Measurements from ENCODE around the gene FAAH.

The FAAH gene

GRCh38 chr1:46423574-46424240 lies 29.6 kb downstream of the FAAH start:
- no peak for DNase-seq

- DNase-seq = no peak
These were observed 30.6 kb downstream of the FAAH start for GRCh38 chr1:46424730-46425129.

DNA sequence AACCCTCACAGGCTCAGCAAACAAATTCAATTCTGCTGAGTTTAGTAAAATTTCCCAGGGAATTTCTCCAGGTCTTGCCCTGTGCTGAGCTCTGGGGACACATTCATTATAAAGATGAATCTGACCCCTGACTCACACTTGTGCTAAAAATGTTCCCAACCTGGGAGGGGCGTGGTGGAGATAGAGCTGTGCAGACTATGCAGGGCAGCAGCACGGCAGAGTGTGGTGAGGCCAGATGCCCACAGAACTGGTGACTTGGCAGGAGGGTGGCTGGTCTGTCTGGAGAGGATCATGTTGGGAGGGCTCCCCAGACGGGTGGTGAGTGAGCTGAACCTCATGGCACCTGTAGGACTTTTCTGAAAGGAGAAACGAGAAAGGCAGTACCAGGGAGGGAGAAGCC lies 31.6 kb downstream of the FAAH start:
- no peak for DNase-seq

GRCh38 chr1:46427541-46427940 lies 33.4 kb downstream of the FAAH start:
- DNase-seq = no peak

- DNase-seq = no peak
These were observed 35.3 kb downstream of the FAAH start for GRCh38 chr1:46429436-46429835.

DNA sequence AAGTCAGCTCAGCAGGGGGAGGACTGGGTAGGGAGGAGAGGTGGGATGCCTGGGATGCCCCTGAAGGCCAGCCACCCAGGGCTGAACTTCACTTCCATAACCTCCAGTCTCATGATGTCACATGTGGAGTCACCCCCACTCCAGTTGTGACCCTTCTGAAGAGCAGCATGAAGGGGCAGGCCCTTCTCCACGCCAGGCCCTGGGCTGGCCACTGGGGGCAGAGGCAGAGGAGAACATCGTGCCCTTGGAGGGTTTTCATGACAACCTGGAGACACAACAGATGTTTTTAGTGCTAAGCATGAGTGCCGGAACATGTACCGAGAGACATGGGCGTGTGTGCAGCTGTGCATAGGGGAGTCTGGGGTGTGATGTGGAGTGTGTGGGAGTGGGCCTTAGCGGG lies 37.6 kb downstream of the FAAH start:
- no peak for DNase-seq

- no peak for DNase-seq
These were observed 38.7 kb downstream of the FAAH start for GRCh38 chr1:46432781-46433327.

GRCh38 chr1:46434358-46434757 lies 40.2 kb downstream of the FAAH start:
- no peak for DNase-seq

DNA sequence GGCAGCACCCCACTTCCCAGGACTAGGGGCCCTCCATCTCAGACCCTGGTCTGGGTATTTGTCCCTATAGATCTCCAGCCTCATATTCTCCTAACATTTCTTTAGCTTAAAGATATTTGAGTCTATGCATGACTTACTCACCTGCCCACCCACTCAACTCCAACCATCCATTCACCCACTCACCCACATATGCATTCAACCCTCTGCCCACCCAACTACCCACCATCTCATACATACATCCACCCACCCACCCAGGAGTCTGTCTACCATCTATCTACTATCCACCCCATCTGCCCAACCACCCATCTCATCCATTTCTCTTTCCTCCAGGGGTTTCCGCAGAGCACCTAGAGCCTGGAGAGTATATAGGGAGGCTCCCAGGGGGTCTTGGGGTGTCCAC lies 42.7 kb downstream of the FAAH start:
- DNase-seq = no peak

DNA sequence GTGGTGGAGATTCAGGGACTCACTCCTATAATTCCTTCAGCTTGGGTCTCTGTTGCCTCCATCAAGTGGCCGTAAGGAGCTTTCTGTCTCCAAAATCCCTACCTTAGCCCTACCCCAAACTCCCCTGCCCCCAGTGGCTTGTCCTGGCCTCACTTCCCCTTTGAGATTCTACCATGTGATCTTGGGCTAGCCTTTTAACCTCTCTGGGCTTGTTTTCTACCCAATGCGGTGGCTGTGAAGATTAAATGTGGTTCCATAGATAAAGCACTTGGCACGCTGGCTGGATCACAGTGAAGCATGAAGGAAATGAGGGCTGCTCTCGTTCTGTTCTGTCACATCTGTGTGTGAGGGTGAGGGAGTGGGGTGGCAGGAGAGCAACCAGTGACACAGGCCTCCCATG lies 43.6 kb downstream of the FAAH start:
- DNase-seq = no peak

DNA sequence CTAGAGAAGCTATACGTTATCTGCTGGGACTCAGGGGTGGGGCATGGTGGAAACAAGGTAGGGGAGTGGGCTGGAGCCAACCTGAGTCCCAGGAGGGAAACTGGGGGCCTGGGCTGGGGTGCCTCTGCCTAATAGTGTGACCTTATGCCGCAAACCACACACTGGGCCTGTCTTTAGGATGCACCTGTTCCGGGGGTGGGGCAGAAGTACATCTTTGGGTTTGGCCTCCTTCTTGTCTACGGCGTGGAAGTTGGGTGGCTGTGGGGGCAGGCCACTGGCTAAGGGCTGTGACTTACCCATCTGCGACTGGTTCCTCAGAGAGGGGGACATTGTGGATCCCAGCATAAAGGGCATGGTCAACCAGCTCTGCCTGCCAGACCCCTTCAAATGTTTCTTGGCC lies 44.2 kb downstream of the FAAH start:
- DNase-seq = no peak

DNA sequence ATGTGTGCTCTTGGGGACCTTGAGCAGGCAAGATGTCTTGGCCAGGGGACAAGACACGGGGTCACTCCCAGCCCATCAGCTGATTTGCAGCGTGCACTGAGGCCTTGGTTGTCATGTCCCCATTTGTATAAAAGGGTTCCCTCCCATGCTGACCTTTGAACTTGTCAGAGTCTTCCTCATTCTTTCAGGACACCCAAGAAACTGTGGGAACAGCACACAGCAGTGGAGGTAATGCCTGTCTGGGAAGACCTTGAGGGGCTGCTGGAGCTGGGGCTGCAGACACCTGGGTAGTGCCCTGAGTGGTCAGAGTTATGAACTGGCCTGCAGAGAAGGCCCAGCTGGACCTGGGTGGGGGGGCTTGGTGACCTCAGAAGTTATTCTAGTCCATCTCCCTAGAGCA lies 46.4 kb downstream of the FAAH start:
- no peak for DNase-seq

DNA sequence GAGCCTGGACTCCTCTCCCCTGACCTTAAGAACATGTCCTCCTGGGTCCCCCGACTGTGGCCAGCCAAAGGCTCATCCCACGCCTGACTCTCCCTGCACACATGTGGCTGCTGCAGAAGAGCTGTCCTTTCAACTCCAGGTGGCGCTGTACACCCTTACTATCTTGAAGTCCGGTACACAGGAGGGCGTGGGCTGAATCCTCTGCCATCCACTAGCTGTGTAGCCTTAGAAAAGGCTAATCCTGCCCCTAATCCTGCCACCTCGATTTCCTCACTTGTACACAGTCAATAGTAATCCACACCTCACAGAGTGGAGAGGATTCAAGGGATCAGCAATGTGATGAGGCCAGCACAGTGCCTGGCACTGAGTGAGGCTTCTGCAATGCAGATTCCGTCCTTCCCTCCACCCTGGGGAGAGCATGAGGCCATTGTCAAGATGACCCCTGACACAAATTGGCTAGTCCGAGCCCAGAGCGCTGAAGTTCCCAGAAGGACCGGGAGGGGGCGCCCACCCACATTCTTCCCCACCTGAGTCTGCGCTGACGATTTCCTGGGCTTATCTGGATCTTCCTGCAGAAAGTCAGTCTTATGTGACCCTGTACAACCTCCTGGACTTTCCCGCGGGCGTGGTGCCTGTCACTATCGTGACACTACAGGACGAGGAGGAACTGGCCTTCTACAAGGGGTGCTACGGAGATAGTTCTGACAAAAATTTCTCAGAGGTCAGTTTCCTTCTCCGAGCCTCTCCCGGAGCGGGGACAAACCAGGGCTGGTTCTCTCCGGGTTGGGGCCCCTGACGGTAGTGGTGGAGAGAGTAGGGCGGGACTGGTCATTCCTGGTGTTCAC lies 48.4 kb downstream of the FAAH start:
- peak; percentile 60 for DNase-seq

GRCh38 chr1:46444466-46444865 lies 50.3 kb downstream of the FAAH start:
- no peak for DNase-seq

DNA sequence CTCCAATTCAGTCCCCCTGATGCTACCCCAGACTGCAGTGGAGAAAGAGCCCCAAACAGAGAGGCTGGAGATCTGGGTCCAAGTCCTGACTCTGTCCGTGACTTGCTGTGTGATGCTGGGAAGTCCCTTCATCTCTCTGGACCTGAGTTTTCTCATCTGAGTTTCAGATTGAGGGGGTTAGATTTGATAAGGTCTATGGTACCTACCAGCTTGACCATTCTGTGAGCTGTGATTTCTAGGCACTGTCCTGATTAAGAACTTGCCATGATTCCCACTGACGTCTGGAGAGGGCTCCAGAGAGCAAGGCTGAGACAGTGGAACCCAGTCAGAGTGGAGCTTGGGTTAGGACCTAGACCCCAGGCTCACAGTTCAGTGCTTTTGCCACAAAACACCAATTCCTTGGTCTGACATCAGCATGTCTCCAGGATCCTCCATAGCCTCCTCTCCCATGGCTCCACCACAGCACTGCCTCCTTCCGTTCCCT lies 51.7 kb downstream of the FAAH start:
- DNase-seq = no peak

GRCh38 chr1:46446646-46447498 lies 52.8 kb downstream of the FAAH start:
- DNase-seq = no peak

DNA sequence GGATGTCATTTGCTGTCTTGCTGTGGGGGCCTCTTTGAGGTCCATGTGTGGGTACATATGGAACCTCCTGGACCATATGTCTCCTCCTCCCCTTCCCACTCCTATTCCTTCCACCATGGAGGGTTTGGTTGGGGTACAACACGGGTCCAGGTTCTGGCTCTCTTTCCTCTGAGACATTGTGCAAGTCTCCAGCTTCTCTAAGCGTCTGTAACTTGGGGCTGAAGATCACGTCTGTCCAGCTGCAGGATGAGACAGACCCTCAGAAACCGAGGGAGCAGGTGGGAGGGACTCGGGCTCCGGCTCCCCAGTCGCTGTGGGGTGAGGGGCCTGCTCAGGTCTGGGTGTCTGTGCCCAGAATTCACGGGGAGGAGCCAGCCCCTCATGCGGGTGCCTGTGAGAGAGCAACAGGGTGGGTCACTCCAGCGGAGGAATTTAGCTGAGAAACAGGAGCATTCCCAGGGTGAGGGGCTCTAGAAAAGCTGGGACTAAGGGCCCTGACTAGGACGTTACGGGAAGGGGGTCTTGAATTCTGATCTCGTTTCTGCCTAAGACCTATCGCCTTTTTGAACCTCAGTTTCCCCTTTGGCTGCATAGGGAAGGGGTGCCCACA lies 53.5 kb downstream of the FAAH start:
- DNase-seq = no peak

DNA sequence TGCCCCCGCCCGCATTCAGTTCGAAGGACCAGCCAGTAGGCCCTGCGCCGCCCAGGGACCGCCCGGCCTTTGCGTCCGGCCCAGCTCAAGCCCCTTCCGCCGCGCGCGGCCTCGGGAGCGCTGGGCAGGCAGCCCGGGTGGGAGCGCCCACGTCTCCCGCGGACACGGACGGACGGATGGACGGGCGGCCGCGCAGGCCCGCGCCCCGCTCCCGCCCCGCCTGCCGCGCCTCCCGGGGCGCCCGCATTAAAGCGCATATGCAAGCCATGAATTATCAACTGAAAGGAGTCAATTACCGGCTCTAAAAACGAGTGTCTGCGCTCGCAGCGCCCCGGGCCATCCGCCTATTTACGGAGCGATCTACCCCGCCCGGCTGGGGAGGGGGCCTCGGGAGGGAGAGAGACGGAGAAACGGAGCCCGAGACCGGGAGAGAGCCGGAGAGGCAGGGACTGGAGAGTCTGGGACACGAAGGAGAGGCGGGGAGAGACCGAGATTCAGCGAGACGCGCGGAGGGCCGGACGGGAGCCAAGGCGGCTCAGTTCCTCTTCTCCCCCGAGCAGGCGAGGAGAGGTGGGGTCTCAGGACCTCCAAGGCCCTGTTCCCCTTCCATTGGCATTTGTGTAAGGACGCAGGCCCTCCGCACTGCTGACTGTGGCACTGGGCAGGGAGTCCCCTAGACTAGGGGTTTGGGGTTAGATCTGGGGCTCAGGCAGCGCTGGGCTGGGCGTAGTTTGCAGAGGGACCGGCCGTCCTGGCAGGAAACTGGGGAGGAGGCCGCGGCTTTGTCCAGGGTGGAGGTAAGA lies 54.2 kb downstream of the FAAH start:
- DNase-seq = no peak

DNA sequence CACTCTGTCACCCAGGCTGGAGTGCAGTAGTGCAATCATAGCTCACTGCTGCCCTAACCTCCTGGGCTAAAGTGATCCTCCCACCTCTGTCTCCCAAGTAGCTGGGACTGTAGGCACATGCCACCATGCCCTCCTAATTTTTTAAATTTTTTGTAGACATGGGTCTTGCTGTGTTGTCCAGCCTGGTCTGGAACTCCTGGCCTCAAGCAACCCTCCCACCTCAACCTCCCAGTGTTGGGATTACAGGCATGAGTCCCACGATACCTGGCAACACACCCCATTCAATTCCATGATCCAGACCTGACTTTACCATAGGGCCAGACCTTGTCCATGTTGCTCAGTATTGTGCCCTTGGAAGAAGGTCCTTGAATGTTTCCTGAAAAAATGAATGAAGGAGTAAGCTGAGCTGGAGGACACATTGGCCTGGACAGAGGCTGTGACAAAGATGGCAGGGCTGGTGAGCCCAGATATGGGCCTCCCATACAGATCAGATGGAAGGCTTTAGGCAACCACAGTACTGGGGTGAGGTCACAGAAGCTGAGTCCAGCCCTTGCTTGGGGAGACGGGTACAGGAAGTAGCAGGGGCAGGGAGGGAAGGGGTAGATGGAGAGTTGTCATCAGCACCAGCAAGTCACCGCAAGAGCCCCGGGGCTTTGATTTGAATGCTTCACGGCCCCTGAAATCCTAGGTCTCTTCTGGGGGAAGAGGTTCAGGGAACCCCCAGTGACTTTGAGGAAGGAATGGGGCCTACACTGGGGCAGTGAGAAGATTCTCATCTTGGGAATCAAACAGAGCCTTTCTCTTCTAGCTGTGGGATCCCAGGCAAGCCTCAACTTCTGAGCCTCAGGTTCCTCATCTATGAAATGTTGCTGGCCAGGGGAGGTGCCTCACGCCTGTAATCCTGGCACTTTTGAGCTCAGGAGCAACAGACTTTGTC lies 55.4 kb downstream of the FAAH start:
- DNase-seq = no peak

- no peak for DNase-seq
These were observed 56.0 kb downstream of the FAAH start for GRCh38 chr1:46450160-46450517.
